Thyroid gland (tissue), 4 donors: ENCODE measurements around the gene FEM1B.

ENCODE experiments used
- POLR2A ChIP-seq, 2 donors: fragments of 450-650 bp; IDR thresholded peaks; one replicate each; pipeline ENCODE4 v1.6.1; 2017; ENCODE audit warnings: antibody characterized with exemption in 2 of 2, mild to moderate bottlenecking in 2 of 2, moderate library complexity in 1 of 2
- TF ChIP-seq, protein P1 (sequence below), 6 experiments: fragments of 200-600 bp in 3 of 6; fragments of 450-650 bp in 3 of 6; sonication (generic) in 3 of 6; IDR thresholded peaks; one replicate each; pipeline ENCODE4 v1.5.1; 2016 to 2019; ENCODE audit warnings: antibody characterized with exemption in 6 of 6, mild to moderate bottlenecking in 2 of 6, inconsistent platforms in 1 of 6, moderate library complexity in 1 of 6

DNA sequence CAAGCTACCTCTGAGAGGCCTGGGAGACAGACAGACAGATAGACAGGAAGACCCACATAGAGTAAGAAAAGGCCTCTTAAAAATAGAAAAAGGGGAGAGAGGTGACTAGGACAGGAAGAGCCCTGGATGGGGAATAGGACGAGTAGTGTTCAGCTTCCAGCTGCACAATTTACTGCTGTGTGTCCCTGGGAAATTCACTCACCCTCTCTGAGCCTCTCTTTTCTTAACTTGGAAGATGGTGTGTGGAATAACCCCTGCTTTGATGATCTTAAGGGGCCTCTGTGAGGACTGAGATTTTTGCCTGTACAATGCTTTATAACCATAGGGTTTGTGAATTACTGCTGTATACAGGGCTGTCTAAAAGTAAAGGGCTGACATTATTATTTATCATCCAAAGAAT, 37.5 kb downstream of the FEM1B start:
- TF ChIP-seq, protein P1, sequence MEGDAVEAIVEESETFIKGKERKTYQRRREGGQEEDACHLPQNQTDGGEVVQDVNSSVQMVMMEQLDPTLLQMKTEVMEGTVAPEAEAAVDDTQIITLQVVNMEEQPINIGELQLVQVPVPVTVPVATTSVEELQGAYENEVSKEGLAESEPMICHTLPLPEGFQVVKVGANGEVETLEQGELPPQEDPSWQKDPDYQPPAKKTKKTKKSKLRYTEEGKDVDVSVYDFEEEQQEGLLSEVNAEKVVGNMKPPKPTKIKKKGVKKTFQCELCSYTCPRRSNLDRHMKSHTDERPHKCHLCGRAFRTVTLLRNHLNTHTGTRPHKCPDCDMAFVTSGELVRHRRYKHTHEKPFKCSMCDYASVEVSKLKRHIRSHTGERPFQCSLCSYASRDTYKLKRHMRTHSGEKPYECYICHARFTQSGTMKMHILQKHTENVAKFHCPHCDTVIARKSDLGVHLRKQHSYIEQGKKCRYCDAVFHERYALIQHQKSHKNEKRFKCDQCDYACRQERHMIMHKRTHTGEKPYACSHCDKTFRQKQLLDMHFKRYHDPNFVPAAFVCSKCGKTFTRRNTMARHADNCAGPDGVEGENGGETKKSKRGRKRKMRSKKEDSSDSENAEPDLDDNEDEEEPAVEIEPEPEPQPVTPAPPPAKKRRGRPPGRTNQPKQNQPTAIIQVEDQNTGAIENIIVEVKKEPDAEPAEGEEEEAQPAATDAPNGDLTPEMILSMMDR (IDR thresholded peaks at IDR 0.05), result no peak
- TF ChIP-seq POLR2A (IDR thresholded peaks at IDR 0.05), result no peak
